GM12864 (cell line): ENCODE measurements around the gene DPYD.

ENCODE experiments used
- DNase-seq: peaks from one replicate; pipeline ENCODE4 v3.0.0-alpha.2; 2011; ENCODE audit warnings: low read depth
- H3K4me3 ChIP-seq: 2 replicates; pipeline ENCODE4 v1.5.1; 2011; ENCODE audit warnings: mild to moderate bottlenecking, low read depth, low read length, control low read depth
- CTCF ChIP-seq: IDR thresholded peaks from 2 replicates; pipeline ENCODE4 v1.5.1; 2011; ENCODE audit warnings: low read depth, mild to moderate bottlenecking, moderate library complexity, low read length, control low read depth, inconsistent platforms; ENCODE audit errors: missing control alignments

DPYD gene

GRCh38 chr1:97827887-97828286, 92.9 kb downstream of the DPYD start:
- no peak for TF ChIP-seq CTCF
- H3K4me3 ChIP-seq, result no peak overlapping the region
- DNase-seq, result no peak

- DNase-seq, result no peak
- TF ChIP-seq CTCF, result no peak
- H3K4me3 ChIP-seq, result no peak overlapping the region
These were observed 94.0 kb downstream of the DPYD start for GRCh38 chr1:97826820-97827219.

GRCh38 chr1:97824624-97825023, 96.2 kb downstream of the DPYD start:
- no peak for TF ChIP-seq CTCF
- DNase-seq, result no peak
- no peak overlapping the region for H3K4me3 ChIP-seq

GRCh38 chr1:97824200-97824599, 96.6 kb downstream of the DPYD start:
- no peak for TF ChIP-seq CTCF
- DNase-seq, result no peak
- H3K4me3 ChIP-seq, result no peak overlapping the region

- H3K4me3 ChIP-seq, result no peak overlapping the region
- peak; percentile 39 for TF ChIP-seq CTCF
- no peak for DNase-seq
These were observed 100.2 kb downstream of the DPYD start for GRCh38 chr1:97820470-97821188.

GRCh38 chr1:97816927-97817326, 103.9 kb downstream of the DPYD start:
- no peak for TF ChIP-seq CTCF
- DNase-seq, result no peak
- H3K4me3 ChIP-seq, result no peak overlapping the region

GRCh38 chr1:97814804-97815203, 106.0 kb downstream of the DPYD start:
- no peak overlapping the region for H3K4me3 ChIP-seq
- TF ChIP-seq CTCF, result no peak
- DNase-seq, result no peak
